Kasumi-1 (cell line): ENCODE data around the gene GRXCR1.

Source experiments
- DNase-seq, 2 experiments: peaks; one replicate each; lab custom pipeline; 2025; lab: John Stamatoyannopoulos, UW

GRXCR1 gene

GRCh38 chr4:42892413-42892812 is at the start of gene GRXCR1:
GRXCR1 (plus strand) TSS chr4:42892713; CDS start chr4:42893267, 554 bp downstream.
- no peak for DNase-seq

GRCh38 chr4:42843694-42844093 is 48.8 kb upstream of the GRXCR1 start:
- DNase-seq: no peak

GRCh38 chr4:42844422-42845070 is 48.0 kb upstream of the GRXCR1 start:
- no peak for DNase-seq

- no peak for DNase-seq
Observed at GRCh38 chr4:42845586-42845985, 46.9 kb upstream of the GRXCR1 start.

- DNase-seq: no peak
Observed at GRCh38 chr4:42855779-42856178, 36.7 kb upstream of the GRXCR1 start.

GRCh38 chr4:42865572-42866189 is 26.8 kb upstream of the GRXCR1 start:
- DNase-seq: peak; percentile 79 to 88

GRCh38 chr4:42871261-42871660 is 21.3 kb upstream of the GRXCR1 start:
- no peak for DNase-seq

- DNase-seq: no peak
Observed at GRCh38 chr4:42871671-42872290, 20.7 kb upstream of the GRXCR1 start.

- DNase-seq: no peak
Observed at GRCh38 chr4:42878863-42879262, 13.7 kb upstream of the GRXCR1 start.

- no peak for DNase-seq
Observed at GRCh38 chr4:42881253-42881652, 11.3 kb upstream of the GRXCR1 start.

GRCh38 chr4:42891644-42892043 is 869 bp upstream of the GRXCR1 start:
- no peak for DNase-seq

- no peak for DNase-seq
Observed at GRCh38 chr4:42895452-42895851, 2.9 kb downstream of the GRXCR1 start.

GRCh38 chr4:42904986-42905385 is 12.5 kb downstream of the GRXCR1 start:
- DNase-seq: no peak

GRCh38 chr4:42905591-42905990 is 13.1 kb downstream of the GRXCR1 start:
- DNase-seq: no peak

GRCh38 chr4:42906341-42906740 is 13.8 kb downstream of the GRXCR1 start:
- no peak for DNase-seq

- DNase-seq: no peak
Observed at GRCh38 chr4:42906891-42907759, 14.6 kb downstream of the GRXCR1 start.

- no peak for DNase-seq
Observed at GRCh38 chr4:42910459-42910858, 17.9 kb downstream of the GRXCR1 start.

- no peak for DNase-seq
Observed at GRCh38 chr4:42914937-42915336, 22.4 kb downstream of the GRXCR1 start.

- no peak for DNase-seq
Observed at GRCh38 chr4:42915484-42915883, 23.0 kb downstream of the GRXCR1 start.

GRCh38 chr4:42917296-42917695 is 24.8 kb downstream of the GRXCR1 start:
- DNase-seq: no peak

GRCh38 chr4:42923431-42923830 is 30.9 kb downstream of the GRXCR1 start:
- DNase-seq: no peak

- DNase-seq: no peak
Observed at GRCh38 chr4:42925921-42926320, 33.4 kb downstream of the GRXCR1 start.
